Neural cell (in vitro differentiated cells): ENCODE results near the gene GRP.

Experiments used
- CTCF ChIP-seq: fragments of 450-650 bp; IDR thresholded peaks from 2 replicates; pipeline ENCODE4 v1.5.1; 2014; ENCODE audit warnings: antibody characterized with exemption, mild to moderate bottlenecking, moderate library complexity; ENCODE audit not compliant: poor library complexity, severe bottlenecking
- POLR2AphosphoS5 ChIP-seq: IDR thresholded peaks from 2 replicates; pipeline ENCODE4 v1.6.1; 2012
- RAD21 ChIP-seq: fragments of 450-650 bp; conservative IDR thresholded peaks from 2 replicates; pipeline ENCODE4 v1.6.1; 2014; ENCODE audit warnings: antibody characterized with exemption, mild to moderate bottlenecking, moderate library complexity
- REST ChIP-seq: IDR thresholded peaks from 2 replicates; pipeline ENCODE4 v1.6.1; 2012; ENCODE audit warnings: borderline replicate concordance
- SMC3 ChIP-seq: fragments of 450-650 bp; conservative IDR thresholded peaks from 2 replicates; pipeline ENCODE4 v1.6.1; 2014; ENCODE audit warnings: antibody characterized with exemption, mild to moderate bottlenecking, moderate library complexity; ENCODE audit not compliant: poor library complexity
- TAF1 ChIP-seq: IDR thresholded peaks from 2 replicates; pipeline ENCODE4 v1.6.1; 2012; ENCODE audit warnings: low read depth

- TF ChIP-seq CTCF (no peak), RAD21 (no peak), TAF1 (no peak), POLR2AphosphoS5 (no peak), SMC3 (no peak), REST (no peak)
Measured at GRCh38 chr18:59273759-59274532, 54.0 kb downstream of the GRP start.
